WTC11 (cell line): ENCODE data around the gene RTBDN. TPM values are rescaled to one million over a fixed set of nuclear protein-coding genes. Genes with fewer than 3 reads are reported as not detected.
A peak's percentile ranks its signal among the peaks of the same experiment; 100 is the strongest.

ENCODE experiments used
- ATAC-seq: fragments of 200-7000 bp; cut with Tn5 transposase; 2 replicates; pipeline ENCODE4 v1.10.0; 2021; ENCODE audit warnings: mild to moderate bottlenecking, moderate library complexity
- CTCF ChIA-PET: fragments of 300-600 bp; sonication (Branson Sonifier 250); formaldehyde crosslinking; loops from one replicate; lab custom pipeline; 2021; ENCODE audit warnings: antibody characterized with exemption; lab: Charles Lee
- POLR2A ChIA-PET: fragments of 350-600 bp; sonication (Branson Sonifier 250); formaldehyde crosslinking; loops from one replicate; lab custom pipeline; 2021; ENCODE audit warnings: antibody characterized with exemption; lab: Charles Lee
- DNase-seq: peaks from one replicate; pipeline ENCODE4 v3.0.0; 2021; ENCODE audit warnings: low spot score
- H3K27ac Mint-ChIP-seq: 2 replicates; pipeline ENCODE4 v1.8.0; 2021; ENCODE audit warnings: mixed read lengths
- H3K27me3 Mint-ChIP-seq: 2 replicates; pipeline ENCODE4 v1.8.0; 2021; ENCODE audit warnings: low read depth, mild to moderate bottlenecking, moderate library complexity, mixed read lengths
- H3K36me3 Mint-ChIP-seq: 2 replicates; pipeline ENCODE4 v1.8.0; 2021; ENCODE audit warnings: mixed read lengths
- H3K4me1 Mint-ChIP-seq: 2 replicates; pipeline ENCODE4 v1.8.0; 2022; ENCODE audit warnings: mixed read lengths
- H3K4me3 Mint-ChIP-seq: 2 replicates; pipeline ENCODE4 v1.8.0; 2021; ENCODE audit warnings: mild to moderate bottlenecking, moderate library complexity, mixed read lengths
- H3K9me3 Mint-ChIP-seq: 2 replicates; pipeline ENCODE4 v1.8.0; 2021; ENCODE audit warnings: mixed read lengths
- ATF6 ChIP-seq: sonication (generic); formaldehyde crosslinking; IDR thresholded peaks from 2 replicates; pipeline ENCODE4 v1.8.1; 2023; ENCODE audit warnings: mild to moderate bottlenecking, missing genetic modification reagents
- CBFB ChIP-seq: sonication (generic); formaldehyde crosslinking; IDR thresholded peaks from 2 replicates; pipeline ENCODE4 v1.8.1; 2022; ENCODE audit warnings: mild to moderate bottlenecking, low read depth, missing genetic modification reagents
- CREM ChIP-seq: sonication (generic); formaldehyde crosslinking; IDR thresholded peaks from 2 replicates; pipeline ENCODE4 v1.8.1; 2022; ENCODE audit warnings: mild to moderate bottlenecking, missing genetic modification reagents, moderate library complexity
- ESRRA ChIP-seq: sonication (generic); formaldehyde crosslinking; IDR thresholded peaks from 2 replicates; pipeline ENCODE4 v1.8.1; 2022; ENCODE audit warnings: mild to moderate bottlenecking, missing genetic modification reagents, borderline replicate concordance
- FOXP4 ChIP-seq: sonication (generic); formaldehyde crosslinking; IDR thresholded peaks from 2 replicates; pipeline ENCODE4 v1.8.0; 2022; ENCODE audit warnings: mild to moderate bottlenecking, missing genetic modification reagents
- GTF2I ChIP-seq: fragments of 250-450 bp; sonication (Bioruptor Pico); conservative IDR thresholded peaks from 2 replicates; pipeline ENCODE4 v1.4.0; 2021; ENCODE audit warnings: mild to moderate bottlenecking
- KAT7 ChIP-seq: sonication (generic); formaldehyde crosslinking; IDR thresholded peaks from 2 replicates; pipeline ENCODE4 v1.8.1; 2023; ENCODE audit warnings: missing genetic modification reagents, mild to moderate bottlenecking, borderline replicate concordance
- MLX ChIP-seq: sonication (generic); formaldehyde crosslinking; IDR thresholded peaks from 2 replicates; pipeline ENCODE4 v1.8.1; 2023; ENCODE audit warnings: mild to moderate bottlenecking, missing genetic modification reagents, moderate library complexity
- NFE2L1 ChIP-seq: sonication (generic); formaldehyde crosslinking; IDR thresholded peaks from 2 replicates; pipeline ENCODE4 v1.8.1; 2023; ENCODE audit warnings: missing genetic modification reagents
- NR2C2 ChIP-seq: sonication (generic); formaldehyde crosslinking; IDR thresholded peaks from 2 replicates; pipeline ENCODE4 v1.8.0; 2022; ENCODE audit warnings: mild to moderate bottlenecking, missing genetic modification reagents
- RORB ChIP-seq: fragments of 250-450 bp; sonication (Bioruptor Pico); IDR thresholded peaks from 2 replicates; pipeline ENCODE4 v1.9.0; 2021; ENCODE audit warnings: mild to moderate bottlenecking
- SMAD3 ChIP-seq: sonication (generic); formaldehyde crosslinking; IDR thresholded peaks from 2 replicates; pipeline ENCODE4 v1.8.0; 2022; ENCODE audit warnings: missing genetic modification reagents, mild to moderate bottlenecking, borderline replicate concordance
- USF1 ChIP-seq: sonication (generic); formaldehyde crosslinking; IDR thresholded peaks from 2 replicates; pipeline ENCODE4 v1.8.0; 2022; ENCODE audit warnings: mild to moderate bottlenecking, missing genetic modification reagents
- ZNF138 ChIP-seq: sonication (generic); formaldehyde crosslinking; conservative IDR thresholded peaks from 2 replicates; pipeline ENCODE4 v1.8.1; 2022; ENCODE audit warnings: mild to moderate bottlenecking, moderate library complexity, missing genetic modification reagents
- ZNF219 ChIP-seq: sonication (generic); formaldehyde crosslinking; IDR thresholded peaks from 2 replicates; pipeline ENCODE4 v1.8.0; 2023; ENCODE audit warnings: missing genetic modification reagents, mild to moderate bottlenecking, borderline replicate concordance
- ZNF317 ChIP-seq: sonication (generic); formaldehyde crosslinking; IDR thresholded peaks from 2 replicates; pipeline ENCODE4 v1.8.1; 2023; ENCODE audit warnings: low read depth, mild to moderate bottlenecking, moderate library complexity, missing genetic modification reagents, borderline replicate concordance
- ZNF423 ChIP-seq: fragments of 250-450 bp; sonication (Bioruptor Pico); IDR thresholded peaks from 2 replicates; pipeline ENCODE4 v2.1.2; 2022; ENCODE audit warnings: mild to moderate bottlenecking, moderate library complexity
- ZNF425 ChIP-seq: fragments of 250-450 bp; sonication (Bioruptor Pico); conservative IDR thresholded peaks from 2 replicates; pipeline ENCODE4 v1.9.0; 2021; ENCODE audit warnings: mild to moderate bottlenecking
- total RNA-seq: library from RNA; stranded (reverse); gene quantifications from 3 replicates; pipeline ENCODE4 v1.2.3, GENCODE V29; 2021
- TF ChIP-seq, protein P1 (sequence below): sonication (generic); formaldehyde crosslinking; conservative IDR thresholded peaks from 2 replicates; pipeline ENCODE4 v1.8.1; 2022; ENCODE audit warnings: mild to moderate bottlenecking, missing genetic modification reagents
- TF ChIP-seq, protein P2 (sequence below): fragments of 250-450 bp; sonication (Bioruptor Pico); IDR thresholded peaks from 2 replicates; pipeline ENCODE4 v1.8.0; 2021; ENCODE audit warnings: mild to moderate bottlenecking
- TF ChIP-seq, protein P3 (sequence below): sonication (generic); formaldehyde crosslinking; IDR thresholded peaks from 2 replicates; pipeline ENCODE4 v1.8.0; 2022; ENCODE audit warnings: mild to moderate bottlenecking, missing genetic modification reagents

RTBDN gene
- total RNA-seq, 1 experiment from 2014 or later, result 2.4 TPM

- ChIA-PET POLR2A (interaction anchor here (0.7 kb wide), 1 partner anchor 12 kb away, joined by 5 read pairs; no protein-coding TSS in a partner anchor), CTCF (interaction anchor here (0.6 to 2.3 kb wide), 8 partner anchors 29 to 209 kb away, joined by 3 to 10 read pairs (median 5); partner anchors contain the start of gene RNASEH2A)
- peak overlapping the region; percentile 70 for H3K4me3 Mint-ChIP-seq
- no peaks in the 10 kb centered on the region for H3K36me3 Mint-ChIP-seq
- peaks cover 57% of the 10 kb centered on the region for H3K27me3 Mint-ChIP-seq
- ATAC-seq, result peak; percentile 5
- DNase-seq, result peak; percentile 74
- peaks cover 36% of the 10 kb centered on the region for H3K4me1 Mint-ChIP-seq
- H3K27ac Mint-ChIP-seq, result no peak overlapping the region
- no peak for TF ChIP-seq RORB (CRISPR knock-in tag)
- H3K9me3 Mint-ChIP-seq, result no peaks in the 10 kb centered on the region
Observed at GRCh38 chr19:12834976-12835757, 788 bp upstream of the RTBDN start.

DNA sequence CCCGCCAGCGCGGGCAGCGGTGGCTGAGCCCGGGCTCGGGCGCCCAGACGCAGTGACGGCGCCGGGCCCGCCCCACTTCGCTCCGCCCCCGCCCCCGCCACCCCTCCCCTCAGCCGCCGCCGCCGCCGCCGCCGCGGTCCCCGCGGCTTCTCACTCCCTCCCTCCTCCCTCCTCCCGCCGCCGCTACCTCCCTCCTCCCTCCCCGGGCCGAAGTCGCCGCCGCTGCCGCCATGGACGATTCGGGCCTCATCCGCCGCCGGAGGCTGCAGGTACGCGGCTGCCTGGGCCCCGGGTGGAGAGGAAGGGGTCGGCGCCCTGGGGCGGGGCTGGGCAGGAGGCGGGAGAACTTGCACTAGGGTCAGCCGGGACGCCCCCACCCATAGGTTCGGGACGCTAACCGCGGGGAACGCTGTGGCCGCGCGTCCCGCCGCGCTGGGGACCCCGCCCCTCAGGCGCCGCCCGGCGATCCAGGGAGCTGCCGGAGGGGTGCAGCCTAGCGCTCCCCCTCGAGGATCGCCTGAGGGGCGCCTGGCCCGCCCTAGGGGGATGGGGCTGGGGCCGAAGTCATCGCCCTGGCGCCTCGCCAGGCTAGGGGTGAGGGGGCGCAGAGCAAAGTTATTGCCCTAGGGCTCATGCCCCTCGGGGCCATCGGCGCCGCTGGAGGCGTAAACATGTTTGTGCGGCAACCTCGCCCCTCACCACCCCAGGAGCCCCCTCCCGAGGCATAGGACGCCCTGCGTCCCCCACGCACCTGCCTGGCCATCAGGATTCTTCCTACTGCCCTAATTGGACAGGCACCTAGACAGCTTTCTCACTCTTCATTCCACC, 427 bp downstream of the RTBDN start:
- Mint-ChIP-seq H3K4me3 (peak overlapping the region; percentile 70), H3K27ac (no peak overlapping the region), H3K36me3 (no peaks in the 10 kb centered on the region), H3K9me3 (no peaks in the 10 kb centered on the region), H3K4me1 (peaks cover 26% of the 10 kb centered on the region), H3K27me3 (peaks cover 61% of the 10 kb centered on the region)
- CTCF ChIA-PET, result interaction anchor here (0.8 to 2.3 kb wide), 5 partner anchors 28 to 132 kb away, joined by 3 to 10 read pairs (median 7); partner anchors contain the start of gene RNASEH2A
- ATAC-seq (peak; percentile 1; the same call in 1 of the 2 replicates), DNase-seq (peak; percentile 71)
- POLR2A ChIA-PET, result no interaction called here
- TF ChIP-seq NFE2L1 (no peak), GTF2I (no peak), NR2C2 (no peak), ZNF423 (CRISPR knock-in tag) (peak; percentile 44; the same call in 1 of the 2 replicates), ZNF425 (no peak), SMAD3 (CRISPR knock-in tag) (no peak), ATF6 (CRISPR knock-in tag) (no peak), FOXP4 (no peak), ZNF219 (no peak), CBFB (CRISPR knock-in tag) (no peak), KAT7 (CRISPR knock-in tag) (no peak), ZNF317 (CRISPR knock-in tag) (no peak), ESRRA (CRISPR knock-in tag) (no peak), CREM (CRISPR knock-in tag) (no peak), ZNF138 (CRISPR knock-in tag) (no peak), MLX (CRISPR knock-in tag) (no peak), USF1 (CRISPR knock-in tag) (no peak)
- TF ChIP-seq, protein P1, sequence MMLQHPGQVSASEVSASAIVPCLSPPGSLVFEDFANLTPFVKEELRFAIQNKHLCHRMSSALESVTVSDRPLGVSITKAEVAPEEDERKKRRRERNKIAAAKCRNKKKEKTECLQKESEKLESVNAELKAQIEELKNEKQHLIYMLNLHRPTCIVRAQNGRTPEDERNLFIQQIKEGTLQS, result no peak
- TF ChIP-seq, protein P2, sequence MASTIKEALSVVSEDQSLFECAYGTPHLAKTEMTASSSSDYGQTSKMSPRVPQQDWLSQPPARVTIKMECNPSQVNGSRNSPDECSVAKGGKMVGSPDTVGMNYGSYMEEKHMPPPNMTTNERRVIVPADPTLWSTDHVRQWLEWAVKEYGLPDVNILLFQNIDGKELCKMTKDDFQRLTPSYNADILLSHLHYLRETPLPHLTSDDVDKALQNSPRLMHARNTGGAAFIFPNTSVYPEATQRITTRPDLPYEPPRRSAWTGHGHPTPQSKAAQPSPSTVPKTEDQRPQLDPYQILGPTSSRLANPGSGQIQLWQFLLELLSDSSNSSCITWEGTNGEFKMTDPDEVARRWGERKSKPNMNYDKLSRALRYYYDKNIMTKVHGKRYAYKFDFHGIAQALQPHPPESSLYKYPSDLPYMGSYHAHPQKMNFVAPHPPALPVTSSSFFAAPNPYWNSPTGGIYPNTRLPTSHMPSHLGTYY (CRISPR knock-in tag), result no peak
- TF ChIP-seq, protein P3, sequence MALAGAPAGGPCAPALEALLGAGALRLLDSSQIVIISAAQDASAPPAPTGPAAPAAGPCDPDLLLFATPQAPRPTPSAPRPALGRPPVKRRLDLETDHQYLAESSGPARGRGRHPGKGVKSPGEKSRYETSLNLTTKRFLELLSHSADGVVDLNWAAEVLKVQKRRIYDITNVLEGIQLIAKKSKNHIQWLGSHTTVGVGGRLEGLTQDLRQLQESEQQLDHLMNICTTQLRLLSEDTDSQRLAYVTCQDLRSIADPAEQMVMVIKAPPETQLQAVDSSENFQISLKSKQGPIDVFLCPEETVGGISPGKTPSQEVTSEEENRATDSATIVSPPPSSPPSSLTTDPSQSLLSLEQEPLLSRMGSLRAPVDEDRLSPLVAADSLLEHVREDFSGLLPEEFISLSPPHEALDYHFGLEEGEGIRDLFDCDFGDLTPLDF (CRISPR knock-in tag), result no peak
